Measurements from ENCODE around the gene ADCY5.

ADCY5 gene

GRCh38 chr3:123286308-123287023 is 162.4 kb downstream of the ADCY5 start:
- peak in 1 of 3 experiments; percentile 33 for DNase-seq (ENCODE audit: low read depth in 3 of 3)

- DNase-seq (ENCODE audit: low read depth in 3 of 3): no peak
Observed at GRCh38 chr3:123285931-123286307, 163.0 kb downstream of the ADCY5 start.

GRCh38 chr3:123285479-123285878 is 163.4 kb downstream of the ADCY5 start:
- no peak for DNase-seq (ENCODE audit: low read depth in 3 of 3)

DNA sequence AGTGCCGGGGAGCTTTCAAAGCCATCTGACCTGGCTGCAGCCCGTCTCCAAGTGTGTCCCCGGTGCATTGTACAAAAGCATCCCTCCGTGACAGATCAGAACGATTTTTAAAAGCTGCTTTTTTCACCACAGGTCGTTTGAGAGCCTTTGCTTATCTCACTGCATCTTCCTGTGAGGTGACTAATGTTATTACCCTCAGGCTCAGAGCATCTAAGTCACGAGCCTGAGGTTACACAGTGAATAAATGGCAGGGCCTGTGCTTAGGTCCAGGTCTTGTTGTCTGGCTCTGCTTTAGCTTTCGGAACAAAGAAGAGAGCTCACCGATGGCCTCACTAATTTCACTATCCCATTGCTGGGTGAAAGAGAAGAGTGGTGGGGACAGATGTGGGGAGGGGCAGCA is 163.8 kb downstream of the ADCY5 start:
- DNase-seq (ENCODE audit: low read depth in 3 of 3): no peak

- DNase-seq (ENCODE audit: low read depth in 3 of 3): no peak
Observed at GRCh38 chr3:123284399-123285010, 164.4 kb downstream of the ADCY5 start.

DNA sequence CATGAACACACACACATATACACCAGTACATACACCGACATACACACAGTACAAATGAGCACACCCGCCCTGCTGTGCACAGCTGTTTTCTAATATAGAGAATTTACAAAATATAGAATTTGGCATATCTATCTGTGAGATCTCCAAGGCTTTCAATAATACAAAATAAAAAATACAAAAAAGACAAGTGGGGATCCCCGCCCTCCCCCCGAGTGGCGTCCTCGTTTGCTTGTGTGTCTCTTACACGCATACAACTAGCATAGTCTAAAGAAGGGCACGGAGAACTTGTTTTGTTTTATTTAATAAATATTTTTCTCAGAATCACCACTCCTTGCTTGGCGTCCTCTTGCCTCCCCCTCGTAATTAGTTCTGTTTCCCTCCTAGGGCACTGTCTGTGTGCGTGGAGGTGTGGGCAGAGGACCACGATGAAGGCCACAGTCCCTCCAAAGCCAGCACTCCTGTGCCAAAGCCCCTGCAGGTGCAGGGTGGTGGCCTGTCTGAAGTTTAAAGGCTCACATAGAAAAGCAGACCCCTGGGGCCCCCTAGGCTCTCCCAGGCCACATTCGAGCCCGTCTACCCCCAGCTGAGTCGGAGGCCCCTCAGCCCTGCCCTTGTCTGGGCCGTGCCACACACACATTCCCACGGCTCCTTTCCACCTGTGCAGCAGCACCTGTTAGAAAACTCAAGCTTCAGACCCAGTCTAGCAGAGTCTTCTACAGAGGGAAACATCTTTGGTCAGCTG is 165.1 kb downstream of the ADCY5 start:
- DNase-seq (ENCODE audit: low read depth in 3 of 3): no peak

GRCh38 chr3:123283074-123283473 is 165.8 kb downstream of the ADCY5 start:
- no peak for DNase-seq (ENCODE audit: low read depth in 3 of 3)

- no peak for DNase-seq (ENCODE audit: low read depth in 3 of 3)
Observed at GRCh38 chr3:123282461-123282860, 166.4 kb downstream of the ADCY5 start.

GRCh38 chr3:123281929-123282328 is 167.0 kb downstream of the ADCY5 start:
- no peak for DNase-seq (ENCODE audit: low read depth in 3 of 3)

DNA sequence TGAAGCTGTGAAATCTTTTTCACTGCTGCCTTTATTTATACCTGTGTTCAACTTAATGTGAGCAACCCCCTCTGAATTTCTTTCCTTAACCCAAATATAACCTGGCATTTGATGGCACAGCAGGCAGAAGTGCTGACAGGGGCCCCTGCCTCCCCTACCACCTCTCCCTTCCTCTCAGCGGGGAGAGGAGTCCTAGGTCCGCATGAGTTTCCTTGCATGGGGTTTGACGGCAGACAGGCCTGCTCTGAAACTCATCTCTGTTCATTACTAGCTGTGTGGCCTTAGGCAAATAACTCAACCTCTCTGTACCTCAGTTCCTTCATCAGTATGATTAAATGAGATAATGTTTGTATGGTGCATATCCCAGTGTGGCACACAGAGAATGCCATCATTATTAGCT is 167.5 kb downstream of the ADCY5 start:
- DNase-seq (ENCODE audit: low read depth in 3 of 3): no peak

DNA sequence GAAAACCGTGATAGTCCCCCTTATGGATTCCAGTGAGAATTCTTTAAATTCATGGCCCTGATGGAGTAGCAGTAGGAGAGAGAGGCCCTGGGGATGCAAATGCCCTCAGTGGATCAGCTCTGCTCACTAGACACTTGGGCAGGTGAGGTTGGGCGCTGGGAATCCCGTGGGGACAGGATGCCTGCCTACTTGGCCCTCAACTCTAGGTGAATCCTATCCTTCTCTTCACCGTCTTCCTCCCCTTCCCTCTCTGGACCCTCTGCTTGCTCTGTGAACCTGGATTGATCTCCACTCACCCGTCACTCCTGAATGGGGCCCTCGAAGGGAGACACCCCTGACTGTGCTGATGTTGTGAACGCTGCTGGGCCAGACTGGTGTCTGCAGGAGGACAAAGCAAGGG is 169.8 kb downstream of the ADCY5 start:
- DNase-seq (ENCODE audit: low read depth in 3 of 3): no peak

- DNase-seq (ENCODE audit: low read depth in 3 of 3): no peak
Observed at GRCh38 chr3:123278446-123278845, 170.4 kb downstream of the ADCY5 start.

DNA sequence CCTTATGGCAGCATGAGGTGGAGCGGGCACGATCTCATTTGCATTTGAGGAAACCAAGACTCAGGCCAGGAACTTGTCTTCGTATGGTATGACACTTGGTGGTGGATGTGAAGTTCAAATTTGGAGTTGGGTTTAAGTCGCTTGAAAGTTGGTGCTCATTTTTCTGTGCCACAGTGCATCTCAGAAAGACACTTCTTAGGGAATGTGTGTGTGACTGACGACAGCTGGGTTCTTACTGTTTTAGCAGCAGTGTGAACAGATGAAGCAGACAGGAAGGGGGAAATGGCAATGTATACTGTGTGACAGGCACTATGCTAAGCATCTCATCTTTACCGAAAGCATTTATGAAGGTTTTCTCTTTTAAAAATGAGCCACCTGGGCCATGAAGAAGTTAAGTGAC is 171.8 kb downstream of the ADCY5 start:
- DNase-seq (ENCODE audit: low read depth in 3 of 3): no peak

DNA sequence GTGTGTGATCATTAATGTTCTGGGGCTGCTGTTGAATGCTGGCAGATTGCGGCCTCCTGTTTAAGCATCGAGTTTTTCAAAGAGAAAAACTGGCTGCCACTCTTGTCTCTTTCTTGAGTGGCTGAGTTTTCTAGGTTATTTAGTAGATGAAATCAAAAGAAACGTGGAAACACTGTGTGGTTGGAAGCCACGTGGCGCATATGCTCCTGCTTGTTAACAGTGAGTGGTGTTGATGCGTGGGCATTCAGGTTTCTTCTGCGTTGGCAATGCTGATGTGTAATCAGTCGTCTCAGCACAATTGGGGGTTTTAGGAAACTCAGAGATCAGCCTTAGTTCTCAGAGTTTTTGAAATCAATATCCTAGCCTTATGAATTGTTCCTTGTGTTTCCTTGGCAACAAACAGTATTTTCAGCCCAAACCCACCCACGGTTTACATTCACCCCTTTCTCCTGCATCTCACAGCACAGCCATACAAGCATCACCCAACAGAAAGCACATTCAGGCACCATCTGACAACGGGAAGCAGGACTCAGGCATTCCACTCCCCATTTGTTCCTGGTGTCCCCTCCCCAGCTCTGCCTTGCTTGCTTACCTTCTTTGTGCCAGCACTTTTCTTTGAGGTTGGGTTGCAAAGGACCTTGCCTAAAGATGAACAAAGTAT is 172.4 kb downstream of the ADCY5 start:
- DNase-seq (ENCODE audit: low read depth in 3 of 3): no peak

DNA sequence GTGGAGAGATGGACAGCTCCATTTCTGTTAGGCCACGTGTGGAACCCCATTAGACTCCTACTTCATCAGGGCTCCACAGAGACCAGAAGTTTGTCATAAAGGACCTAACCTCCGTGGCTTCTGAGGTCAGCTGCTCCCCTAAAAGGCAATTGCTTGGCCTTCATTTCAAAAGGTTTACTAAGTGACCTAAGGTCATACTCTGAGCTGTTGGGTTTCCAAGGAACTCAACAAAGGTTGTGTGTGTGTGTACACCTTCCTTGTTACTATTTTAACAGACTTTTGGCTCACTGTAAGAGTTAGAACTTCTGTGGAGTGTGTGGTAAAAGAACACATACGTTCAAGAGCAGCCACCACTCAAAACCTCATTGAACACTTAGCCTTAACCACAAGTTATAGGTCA is 173.2 kb downstream of the ADCY5 start:
- DNase-seq (ENCODE audit: low read depth in 3 of 3): no peak

DNA sequence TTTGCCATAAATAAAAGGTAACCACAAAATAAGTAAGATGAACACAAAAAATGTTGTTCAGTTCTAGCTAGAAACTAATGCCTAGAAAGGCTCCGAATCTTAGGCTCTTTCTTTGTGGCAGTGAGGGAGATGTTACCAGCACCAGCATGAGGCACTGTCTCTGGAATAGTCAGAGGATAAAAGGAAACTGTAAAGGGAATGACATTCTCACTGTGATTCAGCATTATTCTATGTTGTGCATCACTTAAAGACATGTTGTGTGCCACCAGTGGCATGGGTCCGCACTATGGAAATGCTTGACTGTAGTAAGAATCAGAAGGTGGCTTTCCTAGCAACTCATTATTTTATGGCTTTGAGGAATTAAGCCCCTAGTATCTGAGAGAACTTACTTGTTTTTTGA is 176.3 kb downstream of the ADCY5 start:
- DNase-seq (ENCODE audit: low read depth in 3 of 3): no peak

DNA sequence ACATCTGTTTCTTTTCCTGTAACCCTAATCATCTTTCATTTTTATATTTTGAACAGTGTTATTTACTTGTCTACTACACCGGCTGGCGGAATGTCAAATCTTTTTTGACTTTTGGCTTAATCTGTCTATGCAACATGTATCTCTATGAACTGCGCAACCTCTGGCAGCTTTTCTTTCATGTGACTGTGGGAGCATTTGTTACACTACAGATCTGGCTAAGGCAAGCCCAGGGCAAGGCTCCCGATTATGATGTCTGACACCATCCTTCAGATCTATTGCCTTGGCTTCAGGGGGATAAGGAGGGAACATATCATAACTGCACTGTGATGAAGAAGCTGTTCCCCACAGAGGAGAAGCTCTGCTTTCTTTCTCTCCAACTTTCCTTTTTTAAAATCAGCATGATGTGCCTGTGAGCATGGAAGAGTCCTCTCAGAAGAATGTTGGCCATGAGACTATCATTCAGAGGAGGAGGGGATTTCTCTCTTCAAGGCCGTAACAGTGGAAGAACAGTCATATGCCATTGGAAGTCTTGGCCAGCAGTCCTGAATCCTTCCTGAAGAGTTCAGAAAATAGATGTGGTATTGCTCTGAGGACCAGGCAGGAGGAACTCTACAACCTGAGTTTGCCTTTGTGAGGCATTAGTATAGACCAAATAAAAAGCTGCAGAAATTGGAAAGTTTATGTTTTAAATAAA is 177.3 kb downstream of the ADCY5 start:
- no peak for DNase-seq (ENCODE audit: low read depth in 3 of 3)

DNA sequence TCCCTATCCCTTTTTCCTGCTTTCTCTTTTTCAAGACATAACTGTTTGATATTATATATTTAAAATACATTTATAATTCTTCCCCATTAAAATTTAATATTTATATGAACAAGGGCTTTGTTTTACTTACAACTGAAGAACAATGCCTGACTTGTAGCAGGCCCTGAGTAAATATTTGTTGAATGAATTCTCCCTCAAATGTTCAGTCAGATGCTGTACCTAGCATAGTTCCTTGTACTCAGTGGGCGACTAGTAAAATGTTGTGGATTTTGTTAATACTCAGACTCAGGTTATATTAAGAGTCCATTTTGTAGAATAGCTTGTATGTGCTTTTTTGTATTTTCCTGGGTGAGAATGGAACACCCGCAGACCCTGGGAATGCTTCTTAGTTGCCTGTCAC is 178.1 kb downstream of the ADCY5 start:
- DNase-seq (ENCODE audit: low read depth in 3 of 3): no peak

DNA sequence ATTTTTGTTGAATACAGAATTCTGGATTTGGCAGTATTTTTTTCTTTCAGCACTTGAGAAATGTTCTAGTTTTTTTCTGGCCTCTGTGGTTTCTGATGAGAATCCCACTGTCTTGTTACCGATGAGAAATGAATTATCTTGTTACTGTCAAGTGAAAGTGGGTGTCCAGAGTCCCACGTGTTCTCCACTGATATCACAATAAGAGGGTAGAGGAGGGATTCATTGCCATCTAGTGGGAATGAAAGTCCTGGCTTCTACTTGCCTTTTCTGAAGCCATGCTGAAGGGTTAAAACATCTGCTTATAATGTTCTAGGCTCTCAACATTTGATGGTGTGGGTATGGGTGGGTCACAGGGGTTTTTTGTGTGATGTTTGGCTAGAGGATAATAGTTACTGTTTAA is 181.1 kb downstream of the ADCY5 start:
- no peak for DNase-seq (ENCODE audit: low read depth in 3 of 3)

- DNase-seq (ENCODE audit: low read depth in 3 of 3): no peak
Observed at GRCh38 chr3:123263941-123264340, 184.9 kb downstream of the ADCY5 start.

GRCh38 chr3:123262868-123263267 is 186.0 kb downstream of the ADCY5 start:
- no peak for DNase-seq (ENCODE audit: low read depth in 3 of 3)

GRCh38 chr3:123262226-123262625 is 186.7 kb downstream of the ADCY5 start:
- DNase-seq (ENCODE audit: low read depth in 3 of 3): no peak

Data from stimulated activated CD4-positive, alpha-beta T cell treated with anti-CD3 and anti-CD28 coated beads, TNF-alpha, amount 100 ng/mL, for 24 hours (primary cell).